ENCODE measurements around the gene NR6A1.

NR6A1 gene

DNA sequence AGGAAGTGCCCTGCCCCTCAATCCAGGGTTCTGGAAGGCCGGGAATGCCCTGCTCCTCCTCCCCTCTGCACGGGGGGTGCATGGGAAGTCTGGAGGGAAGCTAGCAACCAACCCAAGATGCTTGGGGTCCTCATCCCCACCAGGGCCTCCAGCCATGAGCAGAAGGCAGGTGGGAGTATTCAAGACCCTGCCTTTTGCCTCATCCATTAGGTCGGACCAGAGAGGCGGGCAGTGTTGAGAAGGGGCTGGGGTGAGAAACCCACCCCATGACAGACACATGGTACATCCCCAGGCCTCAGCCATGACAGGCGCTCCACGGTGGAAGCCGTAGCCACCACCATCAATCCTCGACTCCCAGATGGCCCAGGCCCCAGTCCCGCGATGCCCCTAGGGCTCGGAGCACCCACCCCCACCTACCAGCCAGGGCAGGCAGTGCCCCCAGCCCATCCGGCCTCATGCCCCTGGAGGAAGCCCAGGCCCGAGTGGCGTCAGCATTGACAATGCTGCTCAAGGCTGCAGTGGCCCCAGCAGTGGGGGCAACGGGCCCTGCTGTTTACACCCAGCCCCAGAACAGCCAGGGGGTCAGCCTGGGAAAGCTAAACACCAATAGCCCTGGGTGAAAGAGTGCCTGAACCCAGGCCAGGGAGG lies 272.5 kb downstream of the NR6A1 start:
- in situ Hi-C loops (cut with MboI; ENCODE audit: low sequenced_read_pairs) = no loop called here

DNA sequence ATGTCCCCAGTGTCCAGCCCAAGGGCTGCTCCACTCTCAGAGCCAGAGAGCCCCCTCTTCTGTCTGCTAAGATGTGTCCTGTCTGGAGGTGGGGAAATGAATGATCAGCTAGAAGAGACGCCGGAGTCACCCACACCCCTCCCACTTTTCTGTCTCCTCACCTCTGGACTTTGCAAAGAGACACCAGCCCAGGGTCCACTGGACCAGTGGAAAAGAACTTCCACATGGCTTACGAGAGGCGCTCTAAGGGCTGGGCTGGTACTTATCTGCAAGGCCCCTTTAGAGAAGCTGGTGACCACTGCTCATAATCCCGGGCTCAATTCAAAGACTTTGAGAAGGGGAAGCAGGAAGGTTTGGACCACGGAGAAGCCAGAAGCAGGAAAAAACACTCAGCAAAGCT lies 273.1 kb downstream of the NR6A1 start:
- in situ Hi-C loops (cut with MboI; ENCODE audit: low sequenced_read_pairs) = no loop called here

DNA sequence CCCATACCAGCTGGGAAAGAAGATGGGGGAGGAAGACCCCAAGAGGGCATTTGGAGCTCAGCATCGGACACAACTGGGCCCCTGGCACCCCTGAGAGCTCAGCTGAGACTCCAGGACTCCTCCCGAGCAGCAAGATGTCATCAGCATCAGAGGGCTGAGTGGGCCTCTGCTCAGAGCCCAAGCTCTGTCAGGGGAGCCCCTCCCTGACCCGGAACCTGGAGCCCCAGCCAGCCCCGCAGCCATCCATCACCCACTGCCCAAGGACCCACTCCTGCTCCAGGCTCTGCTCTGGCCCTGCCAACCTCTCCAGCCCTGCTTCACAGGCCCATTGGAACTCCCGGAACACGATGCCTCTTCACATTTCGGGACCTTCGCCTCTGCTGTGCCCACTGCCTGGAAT lies 273.7 kb downstream of the NR6A1 start:
- in situ Hi-C loops (cut with MboI; ENCODE audit: low sequenced_read_pairs) = no loop called here

DNA sequence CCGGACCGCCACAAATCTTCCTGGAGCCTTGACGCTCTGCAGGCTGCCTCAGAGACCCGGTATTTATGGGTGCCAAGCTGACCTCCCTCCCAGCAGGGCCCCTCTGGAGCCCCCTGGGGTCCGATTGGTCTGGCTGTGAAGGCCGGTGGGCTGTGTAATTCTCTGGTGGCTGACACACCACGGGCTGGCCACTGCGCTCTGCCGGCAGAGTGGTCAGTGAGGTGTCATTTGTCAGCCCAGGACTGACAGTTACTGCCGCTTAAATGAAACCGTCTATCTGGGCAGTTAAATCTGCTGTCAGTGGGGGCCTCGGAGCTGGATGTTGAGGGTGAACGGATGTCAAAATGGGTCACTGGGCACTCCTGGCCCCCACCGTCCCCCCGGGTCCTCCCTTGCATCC lies 274.6 kb downstream of the NR6A1 start:
- in situ Hi-C loops (cut with MboI; ENCODE audit: low sequenced_read_pairs) = no loop called here

DNA sequence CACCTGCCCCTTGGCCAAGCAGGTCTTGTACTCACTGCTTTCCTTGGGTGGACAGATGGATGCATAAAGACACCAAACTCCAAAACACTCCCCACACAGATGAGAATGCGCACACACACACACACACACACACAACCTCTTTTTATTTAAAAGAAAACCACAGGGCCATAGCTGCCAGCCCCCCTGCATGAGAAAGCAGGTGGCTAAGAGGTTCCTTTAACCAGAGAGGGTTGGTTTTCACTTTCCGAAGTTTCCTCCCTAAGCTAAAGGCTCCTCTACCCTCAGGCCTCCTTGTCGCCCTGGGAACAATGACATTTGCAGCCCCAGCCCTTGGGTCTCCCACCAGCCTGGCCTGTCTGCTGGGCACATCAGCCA lies 275.0 kb downstream of the NR6A1 start:
- in situ Hi-C loops (cut with MboI; ENCODE audit: low sequenced_read_pairs) = no loop called here

DNA sequence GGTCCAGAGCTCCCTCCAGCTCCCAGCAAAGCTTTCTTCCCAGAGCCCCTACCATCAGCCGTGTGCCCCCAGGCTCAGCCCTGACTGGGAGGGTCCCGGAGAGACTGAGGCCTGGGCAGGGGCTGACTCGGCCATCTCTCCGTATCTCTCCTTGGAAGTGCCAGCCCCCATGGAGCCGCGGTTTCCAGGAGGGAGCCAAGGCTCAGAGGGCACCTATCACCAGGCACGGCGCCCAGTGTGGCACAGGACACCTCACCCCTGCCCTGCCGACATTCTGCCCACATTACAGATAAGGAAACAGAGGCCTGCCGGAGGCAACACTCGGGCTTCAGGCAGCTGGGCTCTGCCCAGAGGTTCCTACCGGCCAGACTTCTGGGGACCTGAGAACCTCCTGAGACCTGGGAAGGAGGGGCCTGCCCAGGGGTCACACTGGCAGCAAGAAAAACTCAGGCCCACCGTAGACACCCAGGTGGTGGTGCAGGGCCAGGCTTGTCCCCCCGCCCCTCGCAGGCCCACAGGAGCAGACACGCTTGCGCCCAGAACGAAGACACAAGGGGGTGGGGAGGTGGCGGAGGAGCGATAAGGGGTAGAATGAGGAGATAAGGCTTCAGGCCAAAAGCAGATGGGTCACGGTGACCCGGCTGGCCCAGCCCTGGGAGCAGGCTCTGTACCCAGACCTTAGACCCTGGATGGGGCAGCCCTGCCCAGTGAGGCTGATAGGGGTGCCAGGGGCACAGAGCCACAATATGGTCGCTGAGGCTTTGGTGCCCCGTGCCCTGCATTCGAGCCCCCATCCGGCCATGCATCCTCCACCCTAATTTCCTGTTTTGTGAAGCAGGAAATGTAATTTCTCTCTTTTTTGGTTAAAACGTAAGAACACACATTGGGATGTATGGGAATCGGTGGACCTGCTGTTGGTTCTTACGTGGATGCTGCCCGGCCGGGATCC lies 275.7 kb downstream of the NR6A1 start:
- in situ Hi-C loops (cut with MboI; ENCODE audit: low sequenced_read_pairs) = no loop called here

DNA sequence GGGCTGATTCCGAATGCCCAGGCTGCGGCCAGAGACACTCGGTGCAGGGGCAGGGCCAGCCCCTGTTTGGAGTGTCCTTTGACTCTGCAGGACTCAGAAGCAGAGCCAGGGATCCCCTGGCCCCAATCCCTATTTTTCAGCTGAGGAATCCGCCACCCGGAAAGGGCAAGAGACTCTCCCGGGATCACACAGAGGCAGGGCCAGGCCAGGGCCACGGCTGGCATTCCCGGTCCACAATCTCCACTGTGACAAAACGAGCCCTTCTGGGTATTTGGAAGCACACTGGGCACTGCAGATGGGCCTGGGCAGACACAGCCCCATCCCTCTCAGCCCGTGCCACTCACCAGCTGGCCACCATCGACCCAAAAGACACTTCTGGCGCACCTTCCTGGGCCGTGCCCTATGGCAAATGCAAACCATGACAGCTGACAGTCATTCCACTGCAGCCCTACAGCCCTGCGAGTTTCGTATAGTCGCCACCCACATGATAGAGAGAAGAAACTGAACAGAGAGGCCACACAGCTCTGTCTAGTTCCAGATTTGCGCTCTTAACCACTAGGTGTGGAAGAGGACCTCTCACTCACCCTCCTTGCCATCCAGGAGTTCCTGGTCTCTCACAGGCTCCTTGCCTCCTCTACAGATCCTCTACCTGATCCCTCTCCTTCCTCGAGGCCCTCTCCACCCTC lies 277.2 kb downstream of the NR6A1 start:
- in situ Hi-C loops (cut with MboI; ENCODE audit: low sequenced_read_pairs) = no loop called here

DNA sequence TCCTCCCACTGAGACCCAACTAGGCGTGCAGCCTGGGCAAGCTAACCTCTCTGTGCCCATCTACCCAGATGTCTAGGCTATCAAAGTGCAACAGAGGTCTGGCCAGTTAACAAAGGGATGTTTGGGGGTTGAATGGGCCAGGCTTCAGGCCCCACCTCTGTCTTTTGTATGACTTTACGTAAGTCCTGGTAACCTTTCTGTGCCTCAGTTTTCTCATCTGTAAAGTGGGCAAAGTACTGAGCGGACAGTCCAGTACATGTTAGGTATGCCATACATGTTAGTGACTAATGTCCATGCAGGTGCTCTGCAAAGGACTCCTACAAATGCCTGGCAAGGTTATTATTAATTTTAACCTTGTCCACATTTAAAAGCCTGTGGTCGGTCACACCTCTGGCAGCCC lies 277.9 kb downstream of the NR6A1 start:
- in situ Hi-C loops (cut with MboI; ENCODE audit: low sequenced_read_pairs) = no loop called here

DNA sequence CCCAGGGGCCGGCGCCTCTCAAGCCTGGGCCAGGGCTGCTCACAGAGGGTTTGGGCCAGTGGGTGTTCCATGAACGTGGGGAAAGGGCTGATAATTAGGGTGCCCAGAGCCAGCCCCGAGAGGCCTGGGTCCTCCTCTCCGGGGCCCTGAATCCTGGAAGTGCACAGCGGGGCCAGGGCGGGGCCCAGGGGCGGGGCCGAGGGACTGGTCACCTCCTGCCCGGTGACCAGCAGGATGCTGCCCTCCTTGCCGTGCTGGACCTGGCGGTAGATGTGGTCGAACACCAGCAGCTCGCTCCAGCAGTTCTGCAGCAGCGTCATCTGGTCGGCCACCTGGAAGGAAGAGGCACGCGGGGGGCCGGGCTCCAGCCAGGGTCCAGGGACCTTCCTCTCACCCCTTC lies 278.3 kb downstream of the NR6A1 start:
- in situ Hi-C loops (cut with MboI; ENCODE audit: low sequenced_read_pairs) = no loop called here

DNA sequence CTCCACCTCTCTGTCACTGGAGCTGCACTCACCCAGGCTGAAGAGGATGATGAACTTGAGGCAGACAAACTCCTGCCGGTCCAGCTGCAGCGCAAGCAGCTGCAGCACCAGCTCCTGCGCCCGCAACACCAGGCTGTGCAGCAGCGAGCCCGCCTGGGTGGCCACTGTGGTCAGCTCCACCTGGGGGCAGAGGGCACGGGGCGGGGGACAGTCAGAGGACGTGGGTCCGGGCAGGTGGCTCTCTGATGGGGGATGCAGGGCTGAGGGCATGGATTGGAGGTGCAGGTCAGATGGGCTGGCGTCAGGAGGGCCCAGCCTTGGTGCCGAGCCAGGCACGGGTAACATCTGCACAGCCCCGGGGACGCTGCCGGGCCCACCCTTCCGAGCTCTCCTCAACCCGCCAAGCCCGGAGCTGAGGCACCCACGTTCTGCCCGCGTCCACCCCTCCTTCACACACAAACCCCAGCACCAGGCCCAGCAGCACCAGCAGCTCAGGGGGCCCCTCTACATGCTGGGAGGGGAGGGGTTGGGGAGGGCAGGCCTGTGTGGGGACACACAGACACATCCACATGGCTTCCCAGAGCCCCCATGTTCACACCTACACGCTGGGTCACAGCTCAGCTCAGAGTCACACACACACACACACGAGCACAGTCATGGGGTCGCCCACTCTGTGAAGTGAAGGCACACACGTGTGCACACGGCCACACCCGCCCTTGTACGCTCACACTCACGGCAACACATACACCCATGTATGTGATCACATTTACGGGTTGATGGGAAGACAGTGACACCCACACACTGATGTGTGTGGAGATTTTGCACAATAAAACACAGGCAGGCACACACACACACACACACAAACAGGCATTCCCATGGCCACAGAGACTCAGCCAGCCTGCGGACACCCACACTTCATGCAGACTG lies 279.8 kb downstream of the NR6A1 start:
- in situ Hi-C loops (cut with MboI; ENCODE audit: low sequenced_read_pairs) = no loop called here

DNA sequence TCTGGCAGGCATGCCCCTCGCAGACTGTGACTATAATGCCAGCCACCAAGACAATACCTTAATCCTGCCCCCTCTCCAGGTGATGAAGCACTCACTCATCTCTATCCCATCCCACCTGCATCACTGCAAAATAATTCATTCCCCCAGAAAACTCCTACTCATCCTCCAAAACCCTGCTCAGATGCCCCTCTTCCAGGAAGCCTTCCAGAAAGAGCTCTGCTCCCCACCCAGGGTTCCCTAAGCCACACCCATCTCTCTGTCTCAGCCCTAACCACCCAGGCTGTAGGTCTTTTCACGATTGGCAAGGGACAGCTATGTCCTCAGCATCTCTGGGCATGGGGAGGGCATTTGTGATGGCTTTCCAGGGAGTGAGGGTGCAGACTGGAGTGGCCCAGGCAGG lies 281.1 kb downstream of the NR6A1 start:
- in situ Hi-C loops (cut with MboI; ENCODE audit: low sequenced_read_pairs) = no loop called here

DNA sequence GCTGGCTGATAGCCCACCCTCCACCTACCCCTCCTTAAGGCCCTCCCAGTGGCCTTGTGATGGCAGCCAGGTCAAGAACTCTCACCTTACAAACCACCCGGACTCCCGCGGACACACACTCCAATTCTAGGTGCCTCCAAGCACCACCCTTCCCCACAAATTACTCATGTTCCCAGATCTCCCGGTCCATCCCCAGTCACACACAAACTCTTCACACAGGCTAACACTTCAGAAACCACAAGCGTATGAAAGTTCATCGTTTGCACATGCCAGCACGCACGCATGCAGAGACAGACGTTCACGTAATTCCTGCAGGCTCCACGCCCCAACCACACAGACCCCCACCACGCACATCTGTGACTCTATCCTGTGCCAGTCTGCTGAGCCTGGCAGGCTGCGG lies 281.9 kb downstream of the NR6A1 start:
- in situ Hi-C loops (cut with MboI; ENCODE audit: low sequenced_read_pairs) = no loop called here

DNA sequence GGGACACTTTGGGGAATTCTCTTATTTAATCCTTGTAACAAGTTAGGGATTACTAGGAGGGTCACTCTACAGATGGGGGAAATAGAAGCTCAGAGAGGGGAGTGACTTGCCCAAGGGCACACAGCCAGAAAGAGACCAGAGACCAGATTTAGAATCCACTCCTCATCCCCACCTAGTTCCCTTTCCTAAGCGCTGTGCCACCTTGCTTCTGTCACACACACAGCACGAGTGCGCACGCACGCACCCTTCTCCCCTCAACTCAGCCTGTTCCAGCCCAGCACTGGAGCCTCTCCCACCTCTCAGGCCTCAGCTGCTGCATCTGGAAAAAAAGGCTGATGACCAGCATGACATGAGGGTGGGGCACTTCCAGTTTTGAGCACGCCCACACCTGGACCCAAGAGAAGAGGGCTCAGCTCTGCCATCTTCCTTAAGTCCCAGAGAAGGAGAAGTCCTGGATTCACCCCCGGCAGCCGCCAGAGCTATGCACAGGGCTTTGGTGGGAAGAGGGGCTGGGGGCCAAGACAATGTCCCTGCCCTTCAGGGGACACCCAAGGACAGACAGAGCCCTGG lies 282.4 kb downstream of the NR6A1 start:
- in situ Hi-C loops (cut with MboI; ENCODE audit: low sequenced_read_pairs) = no loop called here

DNA sequence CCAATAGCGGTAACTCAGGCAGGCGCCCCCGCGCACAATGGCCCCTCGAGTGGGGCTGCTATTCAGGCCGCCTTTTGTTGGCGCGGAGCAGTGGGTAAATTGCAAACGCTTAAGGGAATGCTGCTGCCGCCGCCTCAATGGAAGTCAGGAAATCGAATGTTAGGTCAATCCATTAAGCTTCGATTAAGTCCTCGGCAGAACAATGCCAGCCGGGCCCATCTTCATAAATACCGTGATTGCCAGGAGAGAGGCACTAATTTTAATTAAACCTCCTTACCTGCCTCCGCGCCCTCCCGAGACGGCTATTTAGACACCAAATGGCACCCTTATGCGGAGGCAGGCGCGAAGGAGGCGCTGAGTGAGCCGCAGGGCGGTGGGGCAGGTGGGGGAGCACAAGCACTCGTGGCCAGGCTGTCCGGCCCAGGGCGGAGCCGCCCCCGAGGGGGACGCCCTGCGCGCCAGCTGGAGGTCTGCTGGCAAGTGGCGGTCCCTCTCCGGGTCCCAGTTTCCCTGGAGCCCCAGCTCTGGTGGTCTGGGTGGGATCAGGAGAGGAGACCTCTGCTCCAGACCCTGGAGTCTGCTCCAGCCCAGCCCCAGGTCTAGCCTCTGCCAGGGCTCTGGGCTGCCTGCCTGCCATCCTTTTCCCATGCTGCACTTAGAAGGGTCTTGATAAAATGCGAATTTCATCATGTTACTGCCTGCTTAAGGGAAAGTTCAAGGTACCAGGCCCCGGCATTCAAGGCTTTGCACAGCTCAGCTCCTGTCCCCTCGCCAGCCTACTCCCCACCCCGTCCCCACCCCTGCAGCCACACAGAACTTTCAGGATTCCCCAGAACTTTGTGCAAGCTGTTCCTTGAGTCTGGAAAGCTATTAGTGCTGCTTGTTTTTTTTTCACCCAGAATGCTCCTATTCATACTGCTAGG lies 283.6 kb downstream of the NR6A1 start:
- in situ Hi-C loops (cut with MboI; ENCODE audit: low sequenced_read_pairs) = no loop called here

DNA sequence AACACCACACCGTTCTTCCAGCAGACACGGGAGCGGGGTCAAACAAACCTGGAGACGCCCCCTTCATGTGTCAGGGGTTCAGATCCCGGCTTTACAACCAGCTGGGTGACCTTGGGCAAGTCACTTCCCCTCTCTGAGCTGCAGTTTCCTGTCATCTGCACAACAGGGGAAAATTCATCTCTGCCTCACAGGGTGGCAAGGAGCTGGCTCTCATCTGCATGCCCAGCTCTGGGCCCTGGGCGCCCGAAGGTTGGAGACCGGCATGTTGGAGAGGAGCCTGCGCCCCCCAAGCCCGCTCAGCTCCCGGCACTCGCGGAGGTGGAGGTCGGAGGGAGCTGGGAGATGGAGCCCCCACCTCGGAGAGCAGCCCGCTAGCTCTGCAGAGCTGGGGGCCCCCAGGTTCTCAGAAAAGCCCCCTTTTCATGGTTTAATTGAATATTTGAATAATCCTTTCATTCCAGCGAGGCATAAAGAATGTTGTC lies 284.3 kb downstream of the NR6A1 start:
- in situ Hi-C loops (cut with MboI; ENCODE audit: low sequenced_read_pairs) = no loop called here

DNA sequence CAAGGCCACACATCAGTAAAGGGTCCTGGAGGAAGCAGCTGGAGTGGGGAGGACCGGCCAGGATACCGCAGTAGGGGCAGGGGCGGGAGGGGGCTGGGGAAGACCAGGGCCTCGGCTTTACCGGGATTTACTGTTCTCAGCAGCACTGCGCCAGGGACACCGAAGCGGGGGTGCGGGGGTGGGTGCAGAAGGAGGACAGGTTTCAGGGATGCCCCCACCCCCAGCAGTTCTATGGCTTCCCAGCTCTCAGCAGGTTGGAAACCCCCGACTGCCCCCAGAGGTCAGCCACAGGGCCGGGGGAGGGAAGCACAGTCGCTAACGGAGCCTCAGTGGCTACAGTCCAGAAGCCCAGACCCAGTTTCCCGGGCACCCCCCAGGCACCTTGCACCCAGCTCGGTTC lies 285.2 kb downstream of the NR6A1 start:
- in situ Hi-C loops (cut with MboI; ENCODE audit: low sequenced_read_pairs) = no loop called here

DNA sequence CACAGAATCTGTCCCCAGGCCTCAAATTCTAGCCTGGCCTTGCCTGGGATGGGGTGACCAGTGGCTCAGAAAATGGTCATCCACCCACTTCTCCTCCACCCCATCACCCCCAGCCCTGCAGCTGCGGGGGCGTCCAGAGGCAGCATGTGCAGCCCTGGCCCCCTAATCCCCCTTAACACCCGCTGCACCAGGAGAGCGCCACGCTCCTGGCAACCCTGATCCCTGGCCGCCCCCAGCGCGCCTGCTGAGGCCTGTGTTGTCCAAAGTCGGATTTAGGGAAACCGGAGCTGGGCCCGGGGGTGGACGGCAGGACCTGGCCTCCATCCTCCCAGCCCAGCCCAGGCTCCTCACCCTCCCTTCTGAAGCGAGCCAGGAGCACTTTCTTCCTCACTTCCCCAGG lies 285.9 kb downstream of the NR6A1 start:
- in situ Hi-C loops (cut with MboI; ENCODE audit: low sequenced_read_pairs) = no loop called here

DNA sequence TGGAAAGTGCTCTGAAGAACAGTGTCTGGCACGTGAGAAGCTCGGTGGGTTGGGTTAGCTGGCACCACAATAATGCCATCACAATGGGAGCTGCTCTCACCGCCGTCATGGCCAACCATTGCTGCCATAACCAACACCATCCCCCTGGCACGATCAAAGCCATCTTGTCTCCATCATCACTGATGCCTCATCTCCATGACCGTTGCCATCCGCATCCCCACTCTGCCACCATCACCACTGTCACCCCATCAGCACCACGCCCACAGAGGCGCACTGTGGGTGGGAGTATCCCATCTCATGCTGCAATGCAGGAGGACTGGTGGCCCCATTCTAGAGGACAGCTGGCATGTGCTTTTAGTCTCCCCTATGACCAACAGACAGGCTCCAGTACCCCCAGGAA lies 287.6 kb downstream of the NR6A1 start:
- in situ Hi-C loops (cut with MboI; ENCODE audit: low sequenced_read_pairs) = no loop called here

DNA sequence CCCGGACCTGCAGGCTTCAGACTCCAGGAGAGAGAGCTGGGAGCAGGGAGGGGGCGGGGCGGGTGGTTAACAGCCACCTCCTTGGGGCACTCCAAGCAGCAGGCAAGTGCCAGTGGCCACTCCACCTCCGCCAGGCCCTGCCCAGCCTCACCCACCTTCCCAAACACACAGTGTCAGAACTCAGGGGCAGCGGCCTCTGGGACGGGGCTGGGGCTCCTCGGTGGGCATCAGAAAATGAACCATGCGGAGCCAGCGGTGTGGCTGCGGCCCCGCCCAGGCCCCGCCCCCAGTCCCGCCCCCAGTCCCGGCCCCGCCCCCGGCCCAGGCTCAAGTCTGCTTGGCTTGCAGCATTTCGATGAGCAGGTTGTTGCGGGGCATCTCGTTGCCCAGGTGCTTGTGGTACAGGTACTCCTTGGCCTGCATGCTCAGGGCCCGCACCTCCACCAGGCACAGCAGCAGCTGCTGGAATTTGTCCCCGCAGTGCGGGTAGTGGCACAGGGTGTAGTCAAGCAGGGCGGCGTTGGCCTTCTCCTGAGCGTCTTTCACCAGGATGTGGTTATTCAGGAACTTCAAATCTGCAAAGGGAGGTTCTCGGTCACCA lies 288.6 kb downstream of the NR6A1 start:
- in situ Hi-C loops (cut with MboI; ENCODE audit: low sequenced_read_pairs) = no loop called here
